Retina (tissue), 1 donor: ENCODE data around the gene BBS12.
A peak's percentile ranks its signal among the peaks of the same experiment; 100 is the strongest.

Source experiments
- DNase-seq: peaks from one replicate; pipeline ENCODE4 v3.0.0-alpha.2; 2016

The BBS12 gene

DNA sequence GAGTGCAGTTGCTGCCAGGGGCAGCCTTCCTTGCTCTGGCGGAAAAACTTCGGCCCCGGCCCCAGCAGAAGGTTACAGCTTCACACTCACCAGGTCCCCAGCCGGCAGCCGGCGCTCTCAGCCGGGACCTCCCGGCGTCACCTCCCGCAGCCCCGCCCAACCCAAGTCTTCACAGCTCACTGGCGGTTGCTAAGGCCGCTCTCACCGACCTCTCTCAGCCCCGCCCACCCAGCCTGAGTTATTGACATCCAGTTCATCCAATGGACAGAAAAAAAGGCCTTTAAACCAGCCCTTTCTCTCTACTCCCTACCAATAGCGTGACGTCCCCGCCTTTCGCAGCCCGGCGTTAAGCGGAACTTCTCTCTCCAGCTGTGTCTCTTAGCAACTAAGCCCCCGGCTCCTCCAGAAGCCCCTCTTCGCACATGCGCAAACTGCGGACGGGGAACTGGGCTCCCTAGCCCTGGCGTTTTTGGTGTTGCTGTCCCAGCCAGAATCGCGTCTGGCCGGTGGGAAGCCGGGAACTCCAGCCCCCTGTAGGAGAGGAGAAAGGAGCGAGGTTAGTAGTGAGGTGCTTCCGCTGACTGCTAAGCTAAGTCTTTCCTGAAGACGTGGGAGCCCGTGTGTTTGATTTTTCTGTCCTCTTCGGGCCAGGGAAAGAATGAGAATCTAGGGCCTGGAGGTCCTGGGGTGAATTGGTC lies at the start of gene BBS12:
BBS12 (plus strand) TSS at position 376 of the 698 bp plus-strand sequence. CDS start 9,189 bp downstream, outside the sequence.
- DNase-seq, result peak; percentile 100

GRCh38 chr4:122686691-122687090 lies 45.8 kb upstream of the BBS12 start:
- no peak for DNase-seq

DNA sequence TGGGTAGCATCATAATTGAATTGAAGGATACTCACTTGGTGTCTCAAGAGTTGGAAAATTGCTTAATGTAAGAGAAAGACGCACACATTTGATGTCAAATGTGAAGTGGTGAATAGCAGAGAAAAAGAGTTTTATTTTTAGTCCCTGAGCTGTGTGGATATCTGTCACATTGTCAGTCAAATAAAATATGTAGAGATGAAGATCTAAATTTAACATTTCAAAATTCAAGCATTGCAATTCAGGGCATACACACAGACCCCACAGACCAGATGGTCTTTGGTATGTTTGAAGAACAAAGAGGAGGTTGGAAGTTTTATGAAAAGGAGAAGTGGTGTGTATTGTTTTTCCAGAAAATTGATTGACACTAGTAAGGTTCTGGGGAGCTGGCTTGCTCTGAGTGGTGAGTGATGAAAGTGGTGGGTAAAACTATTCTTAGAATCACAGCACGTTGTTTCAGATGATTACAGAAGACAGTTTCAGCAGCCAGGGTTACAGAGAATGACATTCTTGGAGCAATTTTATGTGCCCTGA lies 44.9 kb upstream of the BBS12 start:
- DNase-seq, result no peak

GRCh38 chr4:122688529-122689140 lies 43.9 kb upstream of the BBS12 start:
- DNase-seq, result no peak

- no peak for DNase-seq
These were observed 42.5 kb upstream of the BBS12 start for GRCh38 chr4:122689972-122690371.

GRCh38 chr4:122691988-122692387 lies 40.5 kb upstream of the BBS12 start:
- DNase-seq, result no peak

GRCh38 chr4:122692641-122693520 lies 39.6 kb upstream of the BBS12 start:
- DNase-seq, result no peak

GRCh38 chr4:122695226-122695625 lies 37.3 kb upstream of the BBS12 start:
- DNase-seq, result no peak

DNA sequence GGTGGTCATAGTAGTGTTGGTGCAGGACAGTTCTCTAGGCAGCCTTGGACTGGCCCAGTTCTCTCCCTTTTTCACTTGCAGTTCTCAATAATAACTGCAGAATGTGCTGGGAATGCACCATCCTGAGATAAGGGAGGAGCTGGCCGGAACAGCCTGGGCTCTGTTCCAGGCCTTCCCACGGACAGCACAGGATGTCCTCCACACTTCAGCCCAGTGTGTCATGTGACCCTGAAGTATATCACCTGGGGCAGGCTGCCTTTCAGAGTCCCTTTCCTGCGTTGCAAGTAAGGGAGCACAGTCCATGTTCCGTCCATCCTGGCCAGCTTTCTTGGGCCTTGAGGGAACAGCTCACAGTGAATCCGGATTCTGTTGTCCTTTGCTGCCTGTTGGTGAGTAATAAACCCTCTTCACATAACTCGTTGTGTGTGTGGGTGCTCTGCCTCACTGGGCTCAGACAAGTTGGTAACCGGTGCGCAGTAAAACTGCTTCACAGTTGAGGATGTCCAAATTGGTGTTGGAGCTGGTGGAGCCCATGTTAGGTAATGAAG lies 32.3 kb upstream of the BBS12 start:
- DNase-seq, result no peak

DNA sequence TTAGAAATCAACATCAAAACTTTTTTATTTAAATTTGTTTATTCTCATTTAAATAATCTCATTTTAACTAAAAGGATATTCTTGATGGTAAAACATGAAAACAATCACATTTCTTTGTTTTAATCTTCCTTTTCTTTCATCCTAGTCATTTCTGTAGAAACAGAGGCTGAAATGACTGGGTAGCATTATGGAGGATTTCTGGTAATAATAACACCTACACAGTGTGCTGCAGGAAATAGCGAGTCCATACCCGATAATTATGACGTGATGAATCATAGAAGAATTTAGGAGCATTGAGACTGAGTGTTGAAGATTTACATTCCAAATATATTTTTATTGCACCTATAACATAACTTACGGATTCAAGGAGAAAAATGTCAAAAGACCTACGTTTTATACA lies 31.4 kb upstream of the BBS12 start:
- DNase-seq, result no peak

DNA sequence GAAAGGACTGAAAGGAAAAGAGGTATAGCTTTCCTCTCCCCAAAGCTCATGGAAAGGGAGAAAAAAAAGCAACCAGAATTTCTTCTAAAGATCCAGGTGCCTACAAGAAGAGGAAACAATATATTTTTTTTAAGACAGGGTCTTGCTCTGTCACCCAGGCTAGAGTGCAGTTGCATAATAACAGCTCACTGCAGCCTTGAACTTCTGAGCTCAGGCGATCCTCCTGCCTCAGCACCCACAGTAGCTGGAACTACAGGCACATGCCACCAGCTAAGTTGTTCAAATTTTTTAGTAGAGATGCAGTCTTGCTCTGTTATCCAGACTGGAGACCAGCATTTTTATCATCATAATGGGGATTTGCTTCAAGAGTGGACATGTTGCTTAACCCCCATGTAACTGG lies 30.5 kb upstream of the BBS12 start:
- DNase-seq, result no peak

GRCh38 chr4:122702939-122703338 lies 29.6 kb upstream of the BBS12 start:
- DNase-seq, result no peak

- DNase-seq, result no peak
These were observed 28.6 kb upstream of the BBS12 start for GRCh38 chr4:122703868-122704267.

DNA sequence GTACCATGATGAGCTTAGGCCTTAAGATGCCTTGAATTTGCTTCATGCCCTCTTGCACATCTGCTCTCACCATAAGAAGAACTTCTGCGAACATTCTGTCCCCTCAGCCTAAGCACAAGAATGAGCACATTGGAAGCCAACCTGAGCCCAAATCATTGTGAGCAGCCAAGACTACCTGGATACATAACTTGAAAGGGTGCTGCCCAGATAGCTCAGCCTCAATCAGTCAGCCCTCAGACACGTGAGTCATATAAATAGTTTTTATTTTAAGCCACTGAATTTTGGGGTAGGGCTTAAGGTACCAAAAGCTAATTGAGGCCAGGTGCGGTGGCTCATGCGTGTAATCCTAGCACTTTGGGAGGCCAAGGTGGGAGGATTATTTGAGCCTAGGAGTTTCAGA lies 27.5 kb upstream of the BBS12 start:
- no peak for DNase-seq

DNA sequence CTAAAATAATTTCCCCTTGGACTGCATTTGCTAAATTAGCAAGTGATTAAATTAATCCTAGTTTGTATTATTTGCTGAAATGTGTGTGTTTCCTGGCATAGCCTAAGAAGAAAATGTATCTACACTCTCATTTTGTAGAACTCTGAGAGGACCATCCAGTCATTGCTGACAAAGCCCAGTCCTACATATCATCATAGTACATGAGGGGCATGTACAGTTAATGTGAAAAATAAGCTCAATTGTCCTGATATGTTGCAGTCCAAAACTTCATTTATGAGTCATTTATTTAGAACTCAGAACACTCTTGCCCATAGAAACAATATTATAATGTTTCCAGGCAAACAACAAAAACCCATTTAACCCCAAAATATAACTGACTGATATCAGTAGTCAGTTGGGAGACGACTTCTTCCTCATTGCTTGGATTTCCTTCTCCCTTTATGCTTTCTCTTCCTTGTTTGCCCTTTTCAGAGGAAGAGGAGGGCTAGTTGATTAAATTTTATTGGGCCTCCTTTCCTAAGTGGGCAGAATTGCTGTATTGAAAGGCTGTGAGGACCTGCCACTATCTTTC lies 26.9 kb upstream of the BBS12 start:
- no peak for DNase-seq

- no peak for DNase-seq
These were observed 26.0 kb upstream of the BBS12 start for GRCh38 chr4:122706511-122706910.

DNA sequence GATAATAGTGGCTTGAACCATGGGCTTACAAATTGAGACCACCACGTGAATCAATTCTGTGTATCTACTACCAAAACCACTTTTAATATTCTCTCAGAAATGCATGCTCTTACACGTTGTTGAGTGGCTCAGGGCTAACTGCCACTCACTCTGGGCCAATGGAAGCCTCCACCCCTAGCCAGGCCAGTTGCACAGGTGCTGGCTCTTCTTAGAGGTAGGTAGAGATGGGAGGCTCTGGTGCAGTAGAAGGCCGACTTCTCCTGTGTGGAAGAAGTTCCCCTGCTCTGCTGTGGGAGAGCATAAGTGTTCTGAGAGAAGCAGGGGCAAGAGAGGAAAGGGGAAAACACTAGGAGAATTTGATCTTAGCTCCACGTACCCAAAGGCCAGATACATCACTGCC lies 25.0 kb upstream of the BBS12 start:
- DNase-seq, result no peak

DNA sequence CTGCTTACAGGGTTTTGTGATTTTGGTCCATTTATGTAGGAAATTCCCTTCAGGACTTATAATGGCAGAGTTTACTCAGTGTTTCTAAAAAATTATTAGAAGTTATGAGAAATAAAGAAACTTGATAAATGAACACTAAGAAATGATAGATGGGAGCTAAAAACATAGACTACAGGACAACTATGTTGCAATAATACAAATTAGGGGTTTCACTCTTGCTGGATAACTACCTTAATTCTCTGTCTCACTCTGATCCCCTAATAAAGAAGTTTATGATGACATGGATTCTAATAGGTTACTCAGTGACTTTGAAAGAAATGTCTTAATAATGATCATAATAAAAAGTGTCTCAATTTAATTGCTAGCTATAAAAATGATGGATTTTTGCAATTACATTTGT lies 23.3 kb upstream of the BBS12 start:
- no peak for DNase-seq

DNA sequence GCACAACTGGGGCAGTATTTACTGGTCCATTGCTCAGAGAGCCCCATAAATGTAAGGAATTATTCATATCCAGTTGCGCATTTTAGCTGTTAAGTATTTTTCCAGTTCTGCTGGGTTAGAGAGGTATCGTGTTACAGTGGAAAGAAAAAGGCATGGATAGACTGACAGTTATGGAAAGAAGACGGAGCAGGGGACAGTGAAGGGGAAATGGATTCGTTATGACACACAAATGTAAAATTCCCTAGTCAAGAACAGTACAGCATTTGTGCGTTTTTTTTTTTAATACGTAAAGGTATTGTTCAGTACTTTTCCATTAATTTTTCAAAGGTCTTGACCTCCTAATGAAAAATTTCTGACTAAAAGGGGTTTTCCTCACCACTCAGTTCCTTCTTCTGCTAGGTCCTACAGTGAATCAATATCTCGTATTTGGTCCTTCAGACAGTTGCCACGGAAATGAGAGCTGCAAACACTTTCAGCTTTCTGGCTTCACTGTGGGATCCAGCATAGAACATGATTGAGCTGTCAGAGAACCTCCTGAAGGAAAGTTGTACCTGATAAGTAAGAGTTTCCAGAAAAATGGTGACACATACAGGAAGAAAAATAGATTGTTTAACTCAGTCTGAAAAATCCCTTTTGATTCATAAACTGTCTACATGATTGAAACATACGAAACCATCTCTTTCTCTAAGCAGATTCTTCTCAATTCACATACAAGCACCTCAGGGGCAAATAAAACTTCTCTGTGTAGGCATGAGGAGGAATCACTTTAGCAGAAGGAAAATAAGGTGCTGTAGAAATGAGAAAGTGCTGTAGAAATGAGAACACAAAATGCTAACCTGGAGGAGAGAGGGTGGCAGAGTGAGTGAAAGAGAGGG lies 21.8 kb upstream of the BBS12 start:
- no peak for DNase-seq

DNA sequence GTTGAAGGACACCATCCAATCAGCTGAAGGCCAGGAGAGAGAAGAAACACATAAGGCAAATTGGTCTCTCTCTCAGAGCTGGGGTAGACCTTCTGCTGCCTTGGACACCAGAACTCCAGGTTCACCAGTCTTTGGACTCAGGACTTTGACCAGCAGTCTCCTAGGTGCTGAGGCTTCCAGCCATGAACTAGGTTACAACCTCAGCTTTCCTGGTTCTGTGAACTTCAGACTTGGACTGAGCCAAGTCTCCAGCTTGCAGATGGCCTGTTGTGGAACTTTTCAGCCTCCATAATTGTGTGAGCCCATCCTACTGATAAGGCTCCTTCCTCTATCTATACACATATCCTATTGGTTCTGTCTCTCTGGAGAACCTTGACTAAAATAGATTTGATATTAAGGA lies 20.6 kb upstream of the BBS12 start:
- no peak for DNase-seq

- no peak for DNase-seq
These were observed 19.7 kb upstream of the BBS12 start for GRCh38 chr4:122712782-122713181.

DNA sequence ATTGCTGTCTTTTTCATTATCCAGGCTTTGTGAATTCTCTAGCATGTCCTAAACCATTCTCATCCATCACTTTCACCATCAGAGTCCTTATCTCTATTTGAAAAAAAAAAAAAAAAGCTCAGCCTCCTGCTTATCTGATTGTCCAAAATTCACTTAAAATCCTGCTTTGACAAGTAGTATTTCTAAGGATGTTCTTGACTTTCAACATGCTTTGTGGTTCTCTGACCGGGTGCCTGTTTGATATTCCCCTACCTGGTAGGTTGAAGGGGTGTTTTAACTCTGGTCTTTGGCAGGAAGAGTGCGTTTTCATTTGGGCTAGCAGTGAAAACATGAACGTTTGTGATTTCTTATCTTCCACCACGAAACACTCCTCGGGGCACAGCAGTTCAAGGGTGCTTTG lies 17.3 kb upstream of the BBS12 start:
- DNase-seq, result no peak
